Gastrocnemius medialis (tissue), 4 donors: ENCODE data around the gene UGT1A8. TPM values are rescaled to one million over a fixed set of nuclear protein-coding genes. Genes with fewer than 3 reads are reported as not detected.

Experiments used
- ATAC-seq, 2 donors: fragments of 150-250 bp; one replicate each; pipeline ENCODE4 v1.9.1; 2016
- DNase-seq, 2 donors: peaks; one replicate each; pipeline ENCODE4 v3.0.0-alpha.2; 2019
- H3K27ac ChIP-seq, 4 donors: fragments of 200-600 bp; sonication (generic); 1 replicate in 1 of 4; 2 replicates in 3 of 4; pipeline ENCODE4 v1.5.1; 2016 to 2018; ENCODE audit warnings: mild to moderate bottlenecking in 2 of 4, moderate library complexity in 1 of 4
- H3K27me3 ChIP-seq, 3 donors: fragments of 200-600 bp; sonication (generic) in 2 of 3; 1 replicate in 1 of 3; 2 replicates in 2 of 3; pipeline versions ENCODE4 v1.5.1 to v1.6.0; 2016 to 2019; ENCODE audit warnings: mild to moderate bottlenecking in 1 of 3, moderate library complexity in 1 of 3
- H3K36me3 ChIP-seq, 2 donors: fragments of 200-600 bp; sonication (generic) in 1 of 2; one replicate each; pipeline ENCODE4 v1.5.1; 2017 to 2018
- H3K4me1 ChIP-seq, 2 donors: fragments of 200-600 bp; sonication (generic) in 1 of 2; one replicate each; pipeline ENCODE4 v1.5.1; 2016 to 2017; ENCODE audit warnings: mild to moderate bottlenecking in 2 of 2
- H3K4me3 ChIP-seq, 4 donors: fragments of 200-600 bp; sonication (generic) in 3 of 4; 1 replicate in 1 of 4; 2 replicates in 3 of 4; pipeline ENCODE4 v1.5.1; 2016 to 2019; ENCODE audit warnings: mild to moderate bottlenecking in 2 of 4
- H3K9me3 ChIP-seq, 3 donors: fragments of 200-600 bp; sonication (generic) in 2 of 3; 1 replicate in 1 of 3; 2 replicates in 2 of 3; pipeline ENCODE4 v1.5.1; 2016 to 2019
- POLR2A ChIP-seq, 2 donors: fragments of 450-650 bp; IDR thresholded peaks; one replicate each; pipeline ENCODE4 v1.6.1; 2017; ENCODE audit warnings: antibody characterized with exemption in 2 of 2, mild to moderate bottlenecking in 2 of 2, moderate library complexity in 2 of 2
- in situ Hi-C, 4 donors: fragments of 200-750 bp; cut with MboI; loops; one replicate each; pipeline versions ENCODE4 v1.15.0 to v1.8.0; 2017; ENCODE audit warnings: low sequenced_read_pairs in 4 of 4
- intact Hi-C: fragments of 100-400 bp; cut with DNase I; formaldehyde crosslinking; loops from one replicate; pipeline ENCODE4 v1.15.1; 2023; ENCODE audit warnings: low total_unique reads
- total RNA-seq, 4 donors: library from RNA; depleted of rRNA; stranded (reverse); fragments of >200 nt; gene quantifications; one replicate each; pipeline versions ENCODE4 v1.1.0 to v1.2.3, GENCODE V29; 2016
- TF ChIP-seq, protein P1 (sequence below), 5 experiments: fragments of 450-650 bp in 3 of 5; fragments of 200-600 bp in 2 of 5; sonication (generic) in 2 of 5; IDR thresholded peaks in 4 of 5; conservative IDR thresholded peaks in 1 of 5; 1 replicate in 4 of 5; 2 replicates in 1 of 5; pipeline ENCODE4 v1.5.1; 2016 to 2019; ENCODE audit warnings: antibody characterized with exemption in 5 of 5, mild to moderate bottlenecking in 3 of 5, moderate library complexity in 3 of 5

The UGT1A8 gene
- total RNA-seq, 4 donors from 2014 or later, result not detected

DNA sequence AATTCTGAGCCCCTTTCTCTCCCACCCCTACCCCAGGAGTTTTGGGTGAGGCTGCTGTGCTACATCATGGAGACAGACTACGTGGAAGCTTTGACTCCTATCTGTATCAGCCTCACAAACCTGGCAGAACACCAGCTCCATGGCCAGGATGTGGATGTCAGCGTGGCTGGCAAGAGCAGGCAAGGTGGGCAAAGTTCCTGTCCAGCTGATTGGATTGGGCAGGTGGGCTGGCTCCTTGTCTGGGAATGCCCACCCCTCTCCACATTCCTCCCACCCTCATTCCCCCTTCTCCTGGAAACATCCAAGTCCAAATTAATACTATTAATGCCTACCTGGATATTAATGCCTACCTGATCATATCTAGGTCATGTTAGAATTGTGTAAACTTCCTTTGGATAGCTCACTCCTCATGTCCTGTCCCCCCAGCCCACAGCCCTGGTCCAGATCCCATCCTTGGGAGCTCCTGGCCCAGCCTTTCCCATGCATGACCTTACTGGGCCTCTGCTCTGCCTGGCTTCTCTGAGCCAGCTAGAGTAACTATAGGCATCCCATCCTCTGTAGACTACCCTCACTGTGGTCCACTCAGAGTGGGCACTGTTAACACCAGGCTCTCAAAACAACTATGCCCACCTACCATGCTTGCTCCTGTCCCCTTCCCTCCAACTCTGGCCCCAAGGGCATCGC lies 184.8 kb downstream of the UGT1A8 start:
- intact Hi-C loops (no loop called here), in situ Hi-C loops (no loop called here)
- Histone ChIP-seq H3K9me3 (no peaks in the 10 kb centered on the region), H3K4me3 (no peak overlapping the region), H3K4me1 (no peaks in the 10 kb centered on the region), H3K36me3 (no peaks in the 10 kb centered on the region), H3K27me3 (no peaks in the 10 kb centered on the region), H3K27ac (no peak overlapping the region)
- TF ChIP-seq, protein P1, sequence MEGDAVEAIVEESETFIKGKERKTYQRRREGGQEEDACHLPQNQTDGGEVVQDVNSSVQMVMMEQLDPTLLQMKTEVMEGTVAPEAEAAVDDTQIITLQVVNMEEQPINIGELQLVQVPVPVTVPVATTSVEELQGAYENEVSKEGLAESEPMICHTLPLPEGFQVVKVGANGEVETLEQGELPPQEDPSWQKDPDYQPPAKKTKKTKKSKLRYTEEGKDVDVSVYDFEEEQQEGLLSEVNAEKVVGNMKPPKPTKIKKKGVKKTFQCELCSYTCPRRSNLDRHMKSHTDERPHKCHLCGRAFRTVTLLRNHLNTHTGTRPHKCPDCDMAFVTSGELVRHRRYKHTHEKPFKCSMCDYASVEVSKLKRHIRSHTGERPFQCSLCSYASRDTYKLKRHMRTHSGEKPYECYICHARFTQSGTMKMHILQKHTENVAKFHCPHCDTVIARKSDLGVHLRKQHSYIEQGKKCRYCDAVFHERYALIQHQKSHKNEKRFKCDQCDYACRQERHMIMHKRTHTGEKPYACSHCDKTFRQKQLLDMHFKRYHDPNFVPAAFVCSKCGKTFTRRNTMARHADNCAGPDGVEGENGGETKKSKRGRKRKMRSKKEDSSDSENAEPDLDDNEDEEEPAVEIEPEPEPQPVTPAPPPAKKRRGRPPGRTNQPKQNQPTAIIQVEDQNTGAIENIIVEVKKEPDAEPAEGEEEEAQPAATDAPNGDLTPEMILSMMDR (IDR thresholded peaks at IDR 0.05 in 4 of 5, conservative IDR thresholded peaks at IDR 0.05 in 1 of 5), result no peak
- DNase-seq (no peak), ATAC-seq (no peak)

DNA sequence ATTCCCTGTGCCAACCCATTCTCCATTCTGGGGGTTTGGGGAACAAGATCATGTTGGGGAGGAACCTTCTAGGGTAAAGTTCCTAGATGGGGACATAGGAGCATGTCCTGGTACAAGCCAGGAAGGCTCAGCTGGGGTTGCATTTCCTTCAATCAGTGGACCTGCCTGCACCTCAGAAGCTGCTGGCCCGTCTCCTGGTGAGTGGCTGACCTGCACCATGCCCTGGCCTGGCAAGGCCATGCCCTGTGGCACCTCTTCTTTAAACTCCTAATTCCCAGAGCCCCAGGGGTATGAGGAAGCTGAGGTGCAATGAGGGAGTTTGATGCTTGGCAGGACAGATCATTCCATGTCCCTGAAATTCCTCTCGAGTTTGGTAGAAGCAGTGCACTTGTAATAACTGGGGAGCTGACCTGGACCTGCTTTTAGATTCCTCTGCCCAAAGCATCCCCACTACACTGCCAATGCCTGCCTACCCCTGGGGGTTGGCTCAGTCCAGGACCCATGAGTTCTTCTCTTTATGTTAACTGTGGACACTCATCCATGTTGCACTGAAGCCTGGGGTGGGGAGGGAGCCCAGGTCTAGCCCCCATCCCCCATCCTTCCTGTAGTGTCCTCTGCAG lies 186.0 kb downstream of the UGT1A8 start:
- Histone ChIP-seq H3K27me3 (no peaks in the 10 kb centered on the region), H3K27ac (no peak overlapping the region), H3K9me3 (no peaks in the 10 kb centered on the region), H3K4me3 (no peak overlapping the region), H3K4me1 (no peaks in the 10 kb centered on the region), H3K36me3 (no peaks in the 10 kb centered on the region)
- ATAC-seq (no peak), DNase-seq (no peak)
- intact Hi-C loops, result no loop called here
- TF ChIP-seq POLR2A (IDR thresholded peaks at IDR 0.05), result no peak
- TF ChIP-seq, protein P1 (IDR thresholded peaks at IDR 0.05 in 4 of 5, conservative IDR thresholded peaks at IDR 0.05 in 1 of 5), result no peak
- in situ Hi-C loops, result no loop called here

DNA sequence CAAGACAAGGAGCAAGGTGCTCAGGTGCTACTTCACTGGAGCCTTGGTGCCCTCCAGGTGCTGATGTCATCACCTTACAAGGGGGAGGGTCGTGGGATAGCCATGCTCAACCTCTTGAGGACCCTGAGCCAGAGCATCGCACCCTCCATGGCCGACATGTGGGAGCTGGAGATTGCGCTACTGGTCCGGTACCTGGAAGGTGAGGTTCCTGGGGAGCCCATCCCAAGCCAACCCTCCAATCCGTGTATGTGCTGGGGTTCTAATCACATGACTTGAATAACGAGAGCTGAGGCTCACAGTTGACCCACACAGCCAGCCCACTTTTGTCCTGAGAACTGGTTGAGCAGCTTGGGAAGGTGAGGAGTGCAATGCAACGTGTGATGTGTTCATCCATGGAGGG lies 186.6 kb downstream of the UGT1A8 start:
- H3K9me3 ChIP-seq, result no peaks in the 10 kb centered on the region
- no peaks in the 10 kb centered on the region for H3K27me3 ChIP-seq
- DNase-seq, result no peak
- no peak for TF ChIP-seq POLR2A (IDR thresholded peaks at IDR 0.05)
- in situ Hi-C loops (no loop called here), intact Hi-C loops (no loop called here)
- no peaks in the 10 kb centered on the region for H3K4me1 ChIP-seq
- H3K4me3 ChIP-seq, result no peak overlapping the region
- no peaks in the 10 kb centered on the region for H3K36me3 ChIP-seq
- no peak for ATAC-seq
- no peak overlapping the region for H3K27ac ChIP-seq

DNA sequence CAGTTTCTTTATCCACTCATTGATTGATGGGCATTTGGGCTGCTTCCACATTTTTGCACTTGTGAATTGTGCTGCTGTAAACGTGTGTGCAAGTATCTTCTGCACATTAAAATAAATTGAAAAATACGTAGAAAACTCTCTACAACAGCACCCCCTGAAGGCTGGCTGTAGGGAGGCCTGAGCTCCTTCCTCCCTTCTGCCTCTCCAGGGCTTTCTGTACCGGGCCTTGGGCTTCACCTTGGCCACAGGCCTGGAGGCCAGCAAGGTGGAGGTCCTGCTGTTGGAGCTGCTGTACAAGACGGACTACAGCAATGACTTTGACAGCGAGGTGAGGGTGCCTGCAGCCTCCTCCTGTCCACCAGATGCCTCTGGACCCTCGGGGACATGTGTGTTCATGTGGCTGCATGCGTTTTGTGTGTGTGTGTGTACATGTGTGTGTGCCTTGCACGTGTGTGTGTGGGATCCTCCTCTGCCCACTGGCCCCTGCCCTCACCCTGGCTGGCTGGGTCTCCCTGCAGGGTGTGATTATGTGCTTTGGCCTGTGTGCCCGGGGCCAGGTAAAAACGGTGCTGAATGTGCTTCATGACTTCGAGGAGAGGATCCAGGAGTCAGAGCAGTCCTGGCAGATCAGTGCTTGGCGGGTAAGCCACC lies 189.9 kb downstream of the UGT1A8 start:
- Histone ChIP-seq H3K4me1 (no peaks in the 10 kb centered on the region), H3K4me3 (no peak overlapping the region), H3K9me3 (no peaks in the 10 kb centered on the region), H3K36me3 (no peaks in the 10 kb centered on the region), H3K27ac (no peak overlapping the region), H3K27me3 (no peaks in the 10 kb centered on the region)
- intact Hi-C loops, result no loop called here
- TF ChIP-seq, protein P1 (IDR thresholded peaks at IDR 0.05 in 4 of 5, conservative IDR thresholded peaks at IDR 0.05 in 1 of 5), result no peak
- no peak for TF ChIP-seq POLR2A (IDR thresholded peaks at IDR 0.05)
- in situ Hi-C loops, result no loop called here
- no peak for DNase-seq
- no peak for ATAC-seq
